CD4-positive, alpha-beta T cell treated with Interleukin-12 subunit alpha and Interleukin-12 subunit beta, for 1 hour (primary cell): ENCODE data around the gene PRKCE.

Source experiments
- DNase-seq: peaks from one replicate; pipeline ENCODE4 v3.0.0-alpha.2; 2020

PRKCE gene

DNA sequence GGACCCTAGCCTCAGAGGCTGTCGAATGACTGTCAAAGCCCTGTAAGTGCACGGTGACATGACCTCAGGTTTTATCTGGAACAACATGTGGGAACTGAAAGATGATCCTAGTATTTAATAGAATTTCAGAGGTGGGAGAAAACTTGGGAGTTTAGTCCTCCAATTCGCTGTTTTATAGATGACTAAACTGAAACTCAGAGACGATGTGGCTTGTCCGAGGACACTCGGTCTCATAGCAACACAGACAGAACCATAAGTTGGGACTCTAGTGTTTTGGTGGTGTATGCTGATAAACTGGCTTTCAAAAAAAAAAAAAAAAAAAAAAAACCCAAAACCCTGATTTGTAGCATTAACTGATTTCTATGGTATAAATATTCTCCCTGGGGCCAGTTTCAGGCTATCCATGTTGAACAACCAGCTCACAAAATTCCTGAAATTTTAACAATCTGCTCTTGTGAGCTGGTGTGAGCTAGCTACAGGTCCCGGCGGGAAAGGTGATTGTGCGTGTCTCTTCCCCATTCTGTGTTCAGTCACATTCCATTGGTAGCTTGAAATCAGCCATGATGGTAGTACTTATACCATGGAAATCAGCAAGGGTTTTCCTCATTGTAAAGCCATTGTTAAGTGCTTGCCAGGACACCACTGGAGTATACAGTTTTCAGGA is 450.2 kb downstream of the PRKCE start:
- no peak for DNase-seq

- DNase-seq: no peak
These were observed 455.2 kb downstream of the PRKCE start for GRCh38 chr2:46106690-46107089.

DNA sequence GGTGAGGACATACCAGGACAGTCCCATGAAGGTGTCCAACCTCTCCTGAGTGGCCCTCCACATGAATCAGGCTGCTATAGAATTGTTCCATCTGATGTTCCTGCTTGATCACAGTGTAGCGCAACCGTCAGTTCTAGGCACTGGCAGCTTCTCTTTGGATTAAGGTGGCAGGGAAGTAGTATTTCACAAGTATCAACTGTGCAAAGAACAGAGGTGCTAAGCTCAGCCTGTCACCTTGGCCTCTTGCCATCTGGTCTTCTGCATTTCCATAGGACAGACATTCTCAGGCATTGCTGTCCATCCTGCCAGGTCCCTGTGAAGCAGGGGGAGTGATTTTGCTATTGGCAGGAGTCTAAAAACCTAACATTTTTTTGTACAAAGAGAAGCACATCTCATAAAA is 463.5 kb downstream of the PRKCE start:
- DNase-seq: no peak

DNA sequence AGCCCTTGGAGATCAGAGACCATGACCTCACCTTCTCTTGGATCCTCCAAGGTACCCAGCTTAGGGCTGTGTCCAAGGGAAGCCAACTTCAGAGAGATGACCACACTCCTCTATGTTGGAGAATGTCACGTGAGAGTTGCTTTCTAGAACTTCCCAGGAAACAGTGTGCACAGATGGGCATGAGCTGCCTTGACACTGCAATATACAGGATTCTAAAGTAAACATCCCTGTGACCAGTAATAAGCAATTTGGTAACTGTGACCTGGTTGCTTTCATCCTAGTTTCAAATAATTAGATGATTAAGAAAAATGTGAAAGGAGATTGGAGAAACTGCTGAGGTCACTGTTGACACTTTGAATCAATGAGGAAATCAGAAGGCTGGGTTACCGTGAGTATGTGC is 464.7 kb downstream of the PRKCE start:
- no peak for DNase-seq

GRCh38 chr2:46116553-46116991 is 465.1 kb downstream of the PRKCE start:
- no peak for DNase-seq

- DNase-seq: no peak
These were observed 465.9 kb downstream of the PRKCE start for GRCh38 chr2:46117379-46117778.

- DNase-seq: no peak
These were observed 466.5 kb downstream of the PRKCE start for GRCh38 chr2:46117994-46118393.

- DNase-seq: no peak
These were observed 467.3 kb downstream of the PRKCE start for GRCh38 chr2:46118656-46119371.

DNA sequence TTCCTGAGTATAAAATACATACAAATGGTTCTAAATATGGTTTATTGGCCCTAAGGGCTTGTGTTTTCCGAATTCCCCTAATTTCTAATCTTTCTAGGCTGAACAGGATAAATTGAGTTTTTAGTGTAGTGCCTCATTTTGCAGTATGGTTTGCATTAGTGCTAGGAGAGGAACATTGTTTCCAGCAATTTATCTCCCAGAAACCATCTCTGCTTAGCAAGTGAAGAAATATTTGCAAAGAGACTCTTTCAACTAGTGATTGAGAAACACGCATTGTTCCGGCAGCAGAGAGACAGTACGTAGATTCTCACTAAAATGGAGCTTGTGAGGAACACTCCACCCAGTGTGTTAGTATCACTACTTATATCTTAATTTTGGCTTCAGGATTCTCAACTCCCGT is 468.0 kb downstream of the PRKCE start:
- no peak for DNase-seq

GRCh38 chr2:46120792-46121555 is 469.5 kb downstream of the PRKCE start:
- DNase-seq: no peak

DNA sequence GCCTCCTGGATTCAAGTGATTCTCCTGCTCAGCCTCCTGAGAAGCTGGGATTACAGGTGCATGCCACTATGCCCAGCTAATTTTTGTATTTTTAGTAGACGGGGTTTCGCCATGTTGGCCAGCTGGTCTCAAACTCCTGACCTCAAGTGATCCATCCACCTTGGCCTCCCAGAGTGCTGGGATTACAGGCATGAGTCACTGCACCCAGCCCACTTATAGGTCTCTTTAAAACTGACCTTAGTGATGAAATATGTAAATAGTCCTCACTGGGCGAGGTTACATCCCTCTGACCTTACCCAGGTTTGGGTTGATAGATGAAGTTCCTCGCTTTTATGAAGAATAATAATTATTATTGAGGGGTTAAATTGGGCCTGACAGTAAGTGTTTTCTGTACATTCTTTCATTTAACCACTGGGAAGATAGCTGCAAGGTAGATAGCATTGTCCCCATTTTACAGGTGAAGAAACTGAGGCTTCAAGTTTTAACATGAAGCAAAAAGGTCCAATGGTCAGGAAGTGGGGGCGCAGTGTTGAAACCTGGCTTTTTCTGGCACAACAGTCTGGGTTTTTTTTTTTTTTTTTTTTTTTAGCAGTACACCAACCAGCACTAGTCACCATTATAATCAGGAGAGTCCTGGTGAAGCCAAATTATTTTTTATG is 471.0 kb downstream of the PRKCE start:
- DNase-seq: no peak

DNA sequence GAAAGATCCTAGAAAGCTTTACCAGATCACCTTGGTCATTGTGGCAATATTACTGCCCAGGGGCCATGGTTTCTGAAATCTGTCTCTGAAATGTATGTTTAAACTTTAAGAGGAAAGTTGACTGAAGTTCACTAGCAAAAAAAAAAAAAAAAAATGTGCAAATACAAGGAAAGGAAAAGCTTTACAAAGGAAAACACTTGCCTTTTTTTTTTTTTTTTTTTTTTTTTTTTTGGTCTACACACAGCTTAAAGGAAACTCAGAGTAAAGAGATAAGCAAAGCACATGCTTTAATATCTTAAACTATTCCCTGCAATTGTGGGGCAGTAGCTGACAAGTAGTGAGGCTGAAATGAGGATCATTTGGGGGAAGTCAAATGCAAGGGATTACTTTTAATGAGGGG is 471.5 kb downstream of the PRKCE start:
- no peak for DNase-seq

DNA sequence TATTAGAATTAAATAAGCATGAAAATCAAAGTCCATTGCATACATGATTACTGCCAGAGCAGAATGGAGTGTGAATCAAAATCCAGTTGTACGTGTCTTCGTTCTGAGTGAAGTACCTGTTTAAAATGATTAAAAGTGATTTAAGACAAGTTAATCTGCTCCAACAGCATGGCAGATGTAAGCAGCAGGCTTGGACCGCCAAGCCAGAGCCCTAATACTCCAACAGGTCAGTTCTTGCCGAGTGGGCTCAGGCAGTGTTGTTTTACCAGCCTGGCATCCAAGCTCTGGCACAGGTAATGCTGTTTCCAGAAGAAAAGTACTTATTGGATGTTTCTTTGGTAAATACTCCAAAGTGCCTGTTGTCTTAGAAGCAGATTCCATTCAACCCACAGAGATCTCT is 474.3 kb downstream of the PRKCE start:
- DNase-seq: no peak

- no peak for DNase-seq
These were observed 475.1 kb downstream of the PRKCE start for GRCh38 chr2:46126571-46126970.

DNA sequence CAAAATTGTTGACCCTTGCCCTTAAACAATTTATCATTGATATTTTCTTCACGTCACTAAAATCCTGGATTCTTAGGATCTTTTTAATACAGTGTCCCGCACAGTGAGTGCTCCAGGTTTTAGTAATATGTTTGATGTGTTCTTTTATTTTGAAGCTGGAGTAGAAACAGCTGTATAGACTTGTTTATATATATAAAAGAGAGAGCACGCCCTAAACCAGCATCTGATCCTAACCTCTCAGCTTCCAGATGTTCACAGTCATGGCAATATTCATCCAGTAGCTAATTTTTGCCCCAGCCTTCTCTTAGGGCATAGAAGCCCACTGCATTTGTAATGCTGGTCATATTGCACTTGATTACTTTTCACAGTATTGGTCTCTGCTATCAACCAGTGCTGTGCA is 475.7 kb downstream of the PRKCE start:
- no peak for DNase-seq

DNA sequence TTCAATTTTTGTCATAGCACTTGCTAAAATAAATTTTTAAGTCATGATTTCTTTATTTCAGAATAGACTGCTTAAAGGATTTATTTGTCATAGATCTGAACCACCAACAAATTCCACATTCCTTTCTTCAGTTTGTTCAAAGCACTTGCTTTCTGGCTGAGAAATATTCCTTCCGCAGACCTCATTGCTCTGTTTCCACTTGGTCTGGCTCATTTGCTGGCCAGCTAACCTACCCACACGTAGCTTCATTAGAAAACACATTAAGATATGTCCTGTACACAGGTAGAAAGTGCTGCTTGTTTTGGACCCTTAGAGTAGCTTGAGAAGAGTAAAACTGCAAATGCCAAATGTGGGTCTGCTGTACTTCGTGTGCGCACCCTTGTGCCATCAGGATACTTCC is 479.0 kb downstream of the PRKCE start:
- DNase-seq: no peak

DNA sequence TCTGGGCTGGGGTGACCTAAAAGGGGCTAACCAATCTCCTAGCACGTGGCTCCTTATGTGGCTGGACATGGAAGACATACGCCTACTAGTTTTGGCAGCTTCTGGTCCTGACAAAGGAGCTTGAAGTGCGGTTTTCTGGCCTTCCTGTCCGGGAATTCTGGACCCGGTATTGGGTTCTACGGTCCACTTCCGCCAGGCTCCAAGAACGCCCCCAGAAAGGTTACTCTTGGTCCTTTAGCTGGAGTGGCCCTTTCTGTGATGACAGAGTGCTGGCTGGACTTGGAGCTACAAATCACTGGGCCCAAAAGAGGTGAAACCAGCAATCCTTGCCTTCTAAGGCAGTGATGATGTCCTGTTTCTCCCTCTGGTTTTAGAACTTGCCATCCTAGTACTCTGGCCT is 481.5 kb downstream of the PRKCE start:
- no peak for DNase-seq

GRCh38 chr2:46134531-46135227 is 483.2 kb downstream of the PRKCE start:
- no peak for DNase-seq

GRCh38 chr2:46135228-46135855 is 483.9 kb downstream of the PRKCE start:
- no peak for DNase-seq

- DNase-seq: no peak
These were observed 484.5 kb downstream of the PRKCE start for GRCh38 chr2:46135958-46136357.

DNA sequence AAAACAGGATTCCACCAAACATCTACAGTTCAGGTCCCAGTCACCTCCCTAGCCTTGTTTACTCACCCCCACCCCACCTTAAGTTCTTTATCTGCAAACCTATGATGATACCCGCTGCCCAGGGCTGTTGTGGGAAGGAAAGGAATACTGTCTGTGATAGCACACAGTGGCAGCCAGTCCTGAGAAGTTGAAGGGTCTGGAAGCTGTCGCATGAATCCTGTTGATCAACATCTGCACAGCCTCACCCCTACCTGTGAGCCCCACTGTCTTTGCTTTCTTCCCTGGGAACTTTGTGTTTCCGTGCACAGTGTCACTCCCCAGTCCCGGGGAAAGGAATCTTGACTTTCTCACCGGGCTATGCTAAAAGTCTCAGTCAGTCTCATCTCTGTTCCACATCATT is 485.0 kb downstream of the PRKCE start:
- no peak for DNase-seq

- DNase-seq: no peak
These were observed 485.5 kb downstream of the PRKCE start for GRCh38 chr2:46136953-46137352.
